Measurements from ENCODE around the gene PAX6. TPM values are rescaled to one million over a fixed set of nuclear protein-coding genes. Genes with fewer than 3 reads are reported as not detected.

PAX6 gene
- not detected in 2 replicates for total RNA-seq

DNA sequence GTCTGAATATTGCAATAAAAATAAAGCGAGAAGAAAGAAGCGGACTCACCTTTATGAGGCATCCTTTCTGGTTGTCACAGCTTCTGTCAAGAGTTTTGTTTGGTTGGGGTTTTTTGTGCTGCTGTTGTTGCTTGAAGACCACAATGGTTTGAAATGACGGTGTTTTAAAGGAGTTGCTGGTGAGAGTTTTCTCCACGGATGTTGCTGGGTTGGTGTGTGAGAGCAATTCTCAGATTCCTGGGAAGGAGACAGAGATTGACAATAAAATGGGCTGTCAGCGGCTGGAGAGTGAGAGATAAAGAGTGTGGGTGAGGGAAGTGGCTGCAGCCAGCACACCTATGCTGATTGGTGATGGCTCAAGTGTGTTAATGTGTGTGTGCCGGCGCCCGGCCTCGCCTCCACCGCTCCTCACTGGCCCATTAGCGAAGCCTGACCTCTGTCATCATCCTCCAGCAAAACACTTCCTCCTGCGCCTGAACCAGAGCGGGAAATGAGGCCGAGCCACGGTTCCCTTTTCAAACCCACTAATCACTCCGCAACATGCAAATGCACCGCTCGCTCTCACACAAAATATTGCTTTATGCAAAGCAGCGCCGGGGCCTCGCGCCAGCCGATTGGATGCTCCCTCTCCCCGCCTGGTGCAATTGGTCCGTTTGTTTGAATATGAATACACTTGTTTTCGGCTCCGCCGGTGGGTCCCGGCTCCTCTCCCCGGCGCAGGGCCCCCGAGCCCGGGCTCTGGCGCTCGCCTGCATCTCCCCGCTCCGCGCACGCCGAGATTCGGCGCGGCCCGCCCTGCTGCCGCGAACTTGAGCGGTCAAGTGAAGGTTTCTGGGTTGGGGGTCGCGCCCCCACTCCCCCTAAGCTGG lies at the start of gene PAX6:
Gene PAX6 (minus strand): TSS at position 544 of the 869 bp plus-strand sequence. CDS start 4,911 bp downstream, outside the sequence.
- Mint-ChIP-seq H3K27ac (peak within 1 kb of the TSS; percentile 54), H3K9me3 (peaks cover 8% of the 10 kb centered on the region), H3K36me3 (ENCODE audit: low read depth) (peaks cover 2% of the 10 kb centered on the region), H3K4me3 (peak within 1 kb of the TSS; percentile 74), H3K4me1 (peaks cover 45% of the 10 kb centered on the region), H3K27me3 (peaks cover 67% of the 10 kb centered on the region)
- DNase-seq (no peak), ATAC-seq (ENCODE audit: low read depth) (peak; percentile 66)
- ChIA-PET CTCF (no interaction called here), POLR2A (no interaction called here)
- intact Hi-C loops (cut with micrococcal nuclease): loop anchor here (2.0 to 10.0 kb wide), 2 partner anchors 302 to 446 kb away; partner anchors contain the start of genes DCDC1, DNAJC24, ELP4 and IMMP1L
- TF ChIP-seq, protein P1, sequence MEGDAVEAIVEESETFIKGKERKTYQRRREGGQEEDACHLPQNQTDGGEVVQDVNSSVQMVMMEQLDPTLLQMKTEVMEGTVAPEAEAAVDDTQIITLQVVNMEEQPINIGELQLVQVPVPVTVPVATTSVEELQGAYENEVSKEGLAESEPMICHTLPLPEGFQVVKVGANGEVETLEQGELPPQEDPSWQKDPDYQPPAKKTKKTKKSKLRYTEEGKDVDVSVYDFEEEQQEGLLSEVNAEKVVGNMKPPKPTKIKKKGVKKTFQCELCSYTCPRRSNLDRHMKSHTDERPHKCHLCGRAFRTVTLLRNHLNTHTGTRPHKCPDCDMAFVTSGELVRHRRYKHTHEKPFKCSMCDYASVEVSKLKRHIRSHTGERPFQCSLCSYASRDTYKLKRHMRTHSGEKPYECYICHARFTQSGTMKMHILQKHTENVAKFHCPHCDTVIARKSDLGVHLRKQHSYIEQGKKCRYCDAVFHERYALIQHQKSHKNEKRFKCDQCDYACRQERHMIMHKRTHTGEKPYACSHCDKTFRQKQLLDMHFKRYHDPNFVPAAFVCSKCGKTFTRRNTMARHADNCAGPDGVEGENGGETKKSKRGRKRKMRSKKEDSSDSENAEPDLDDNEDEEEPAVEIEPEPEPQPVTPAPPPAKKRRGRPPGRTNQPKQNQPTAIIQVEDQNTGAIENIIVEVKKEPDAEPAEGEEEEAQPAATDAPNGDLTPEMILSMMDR (IDR thresholded peaks at IDR 0.05): no peak

GRCh38 chr11:31860391-31860790 lies 49.3 kb upstream of the PAX6 start:
- intact Hi-C loops (cut with micrococcal nuclease): no loop called here
- H3K9me3 Mint-ChIP-seq: peaks cover 2% of the 10 kb centered on the region
- H3K27ac Mint-ChIP-seq: no peak overlapping the region
- H3K36me3 Mint-ChIP-seq (ENCODE audit: low read depth): no peaks in the 10 kb centered on the region
- no peak for ATAC-seq (ENCODE audit: low read depth)
- no peaks in the 10 kb centered on the region for H3K4me1 Mint-ChIP-seq
- ChIA-PET POLR2A (no interaction called here), CTCF (no interaction called here)
- TF ChIP-seq, protein P1 (IDR thresholded peaks at IDR 0.05): no peak
- no peak overlapping the region for H3K4me3 Mint-ChIP-seq
- H3K27me3 Mint-ChIP-seq: peaks cover 24% of the 10 kb centered on the region
- DNase-seq: no peak

DNA sequence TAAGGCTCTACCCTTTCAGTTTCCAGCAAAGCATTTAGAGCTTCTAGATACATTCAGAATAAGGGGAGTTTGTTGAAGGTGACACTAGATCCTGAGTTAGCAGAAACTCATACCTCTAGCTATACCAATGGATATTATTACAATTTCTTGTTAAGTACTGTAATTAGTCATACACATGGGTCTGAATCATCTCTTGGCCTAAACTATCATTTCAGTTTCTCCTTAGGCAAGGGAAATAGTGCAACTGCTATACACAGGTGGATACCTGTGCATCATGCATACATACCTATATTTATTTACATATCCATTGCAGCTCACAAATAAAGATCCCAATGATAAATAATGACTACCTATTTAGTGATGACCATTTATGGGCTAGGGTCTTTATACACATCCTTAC lies 45.1 kb upstream of the PAX6 start:
- H3K4me1 Mint-ChIP-seq: no peaks in the 10 kb centered on the region
- H3K36me3 Mint-ChIP-seq (ENCODE audit: low read depth): no peaks in the 10 kb centered on the region
- H3K9me3 Mint-ChIP-seq: no peaks in the 10 kb centered on the region
- TF ChIP-seq, protein P1 (IDR thresholded peaks at IDR 0.05): no peak
- ChIA-PET POLR2A (no interaction called here), CTCF (no interaction called here)
- ATAC-seq (ENCODE audit: low read depth): no peak
- intact Hi-C loops (cut with micrococcal nuclease): no loop called here
- no peak for DNase-seq
- no peak overlapping the region for H3K27ac Mint-ChIP-seq
- H3K27me3 Mint-ChIP-seq: peaks cover 10% of the 10 kb centered on the region
- H3K4me3 Mint-ChIP-seq: no peak overlapping the region

DNA sequence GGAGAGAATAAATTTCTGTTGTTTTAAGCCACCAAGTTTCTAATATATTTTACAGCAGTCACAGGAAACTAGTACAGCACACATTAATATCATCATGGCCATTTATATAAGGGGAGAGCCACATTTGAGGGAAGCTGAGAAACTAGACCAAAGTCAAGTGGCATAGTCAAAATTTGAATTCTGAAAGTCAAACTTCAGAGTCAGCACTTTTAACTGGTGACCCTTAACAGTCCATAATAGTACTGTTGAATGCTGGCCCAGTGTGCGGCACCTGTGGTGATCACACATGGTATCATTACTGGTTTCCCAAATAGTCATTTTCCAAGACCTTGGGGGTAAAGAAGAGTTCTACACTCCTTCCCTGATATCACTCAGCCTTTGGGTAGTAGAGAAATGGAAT lies 44.3 kb upstream of the PAX6 start:
- Mint-ChIP-seq H3K9me3 (no peaks in the 10 kb centered on the region), H3K4me1 (no peaks in the 10 kb centered on the region), H3K36me3 (ENCODE audit: low read depth) (no peaks in the 10 kb centered on the region), H3K27me3 (peaks cover 7% of the 10 kb centered on the region), H3K4me3 (no peak overlapping the region), H3K27ac (no peak overlapping the region)
- TF ChIP-seq, protein P1 (IDR thresholded peaks at IDR 0.05): no peak
- intact Hi-C loops (cut with micrococcal nuclease): no loop called here
- POLR2A ChIA-PET: no interaction called here
- DNase-seq (no peak), ATAC-seq (ENCODE audit: low read depth) (no peak)
- CTCF ChIA-PET: no interaction called here

- Mint-ChIP-seq H3K9me3 (no peaks in the 10 kb centered on the region), H3K27me3 (peaks cover 4% of the 10 kb centered on the region), H3K36me3 (ENCODE audit: low read depth) (no peaks in the 10 kb centered on the region), H3K27ac (no peak overlapping the region), H3K4me3 (no peak overlapping the region), H3K4me1 (no peaks in the 10 kb centered on the region)
- ATAC-seq (ENCODE audit: low read depth) (no peak), DNase-seq (no peak)
- TF ChIP-seq, protein P1 (IDR thresholded peaks at IDR 0.05): no peak
- intact Hi-C loops (cut with micrococcal nuclease): no loop called here
- POLR2A ChIA-PET: no interaction called here
- CTCF ChIA-PET: no interaction called here
Measured at GRCh38 chr11:31850365-31850764, 39.2 kb upstream of the PAX6 start.

Data from activated B cell treated with CpG ODN at 0.5 μM for 24 hours (primary cell).